T-helper 9 cell (primary cell): ENCODE data around the gene SLC9A7.

Experiments
- DNase-seq: peaks from one replicate; pipeline ENCODE4 v3.0.0-alpha.2; 2020

SLC9A7 gene

GRCh38 chrX:46698691-46699090 lies 60.2 kb downstream of the SLC9A7 start:
- DNase-seq, result no peak

- DNase-seq, result no peak
Measured at GRCh38 chrX:46695491-46695890, 63.4 kb downstream of the SLC9A7 start.

- DNase-seq, result no peak
Measured at GRCh38 chrX:46694549-46694948, 64.4 kb downstream of the SLC9A7 start.

- no peak for DNase-seq
Measured at GRCh38 chrX:46693149-46693548, 65.8 kb downstream of the SLC9A7 start.

- DNase-seq, result no peak
Measured at GRCh38 chrX:46690818-46691217, 68.1 kb downstream of the SLC9A7 start.

GRCh38 chrX:46687619-46688018 lies 71.3 kb downstream of the SLC9A7 start:
- no peak for DNase-seq

GRCh38 chrX:46686003-46686645 lies 72.8 kb downstream of the SLC9A7 start:
- DNase-seq, result peak; percentile 10

- DNase-seq, result no peak
Measured at GRCh38 chrX:46683048-46683447, 75.9 kb downstream of the SLC9A7 start.

GRCh38 chrX:46681849-46682248 lies 77.1 kb downstream of the SLC9A7 start:
- DNase-seq, result no peak

GRCh38 chrX:46678232-46678631 lies 80.7 kb downstream of the SLC9A7 start:
- DNase-seq, result no peak

GRCh38 chrX:46676399-46677356 lies 82.2 kb downstream of the SLC9A7 start:
- DNase-seq, result no peak

GRCh38 chrX:46673620-46674359 lies 85.1 kb downstream of the SLC9A7 start:
- DNase-seq, result no peak

- no peak for DNase-seq
Measured at GRCh38 chrX:46670316-46670715, 88.6 kb downstream of the SLC9A7 start.

GRCh38 chrX:46666831-46667230 lies 92.1 kb downstream of the SLC9A7 start:
- DNase-seq, result no peak

GRCh38 chrX:46665232-46666152 lies 93.4 kb downstream of the SLC9A7 start:
- no peak for DNase-seq

GRCh38 chrX:46662188-46662958 lies 96.5 kb downstream of the SLC9A7 start:
- no peak for DNase-seq

GRCh38 chrX:46653482-46653881 lies 105.4 kb downstream of the SLC9A7 start:
- no peak for DNase-seq

- DNase-seq, result no peak
Measured at GRCh38 chrX:46649421-46650260, 109.3 kb downstream of the SLC9A7 start.

- DNase-seq, result no peak
Measured at GRCh38 chrX:46648660-46649059, 110.3 kb downstream of the SLC9A7 start.

- no peak for DNase-seq
Measured at GRCh38 chrX:46647251-46647650, 111.7 kb downstream of the SLC9A7 start.
